ENCODE results near the gene HLA-F.

Gene HLA-F

DNA sequence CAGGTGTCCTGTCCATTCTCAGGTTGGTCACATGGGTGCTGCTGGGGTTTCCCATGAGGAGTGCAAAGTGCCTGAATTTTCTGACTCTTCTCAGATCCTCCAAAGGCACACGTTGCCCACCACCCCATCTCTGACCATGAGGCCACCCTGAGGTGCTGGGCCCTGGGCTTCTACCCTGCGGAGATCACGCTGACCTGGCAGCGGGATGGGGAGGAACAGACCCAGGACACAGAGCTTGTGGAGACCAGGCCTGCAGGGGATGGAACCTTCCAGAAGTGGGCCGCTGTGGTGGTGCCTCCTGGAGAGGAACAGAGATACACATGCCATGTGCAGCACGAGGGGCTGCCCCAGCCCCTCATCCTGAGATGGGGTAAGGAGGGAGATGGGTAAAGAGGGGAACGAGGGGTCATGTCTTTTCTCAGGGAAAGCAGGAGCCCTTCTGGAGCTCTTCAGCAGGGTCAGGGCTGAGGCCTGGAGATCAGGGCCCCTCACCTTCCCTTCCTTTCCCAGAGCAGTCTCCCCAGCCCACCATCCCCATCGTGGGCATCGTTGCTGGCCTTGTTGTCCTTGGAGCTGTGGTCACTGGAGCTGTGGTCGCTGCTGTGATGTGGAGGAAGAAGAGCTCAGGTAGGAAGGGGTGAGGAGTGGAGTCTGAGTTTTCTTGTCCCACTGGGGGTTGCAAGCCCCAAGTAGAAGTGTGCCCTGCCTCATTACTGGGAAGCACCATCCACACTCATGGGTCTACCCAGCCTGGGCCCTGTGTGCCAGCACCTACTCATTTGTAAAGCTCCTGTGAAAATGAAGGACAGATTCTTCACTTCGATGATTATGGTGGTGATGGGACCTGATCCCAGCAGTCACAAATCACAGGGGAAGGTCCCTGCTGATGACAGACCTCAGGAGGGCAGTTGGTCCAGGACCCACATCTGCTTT is 2.0 kb downstream of the HLA-F start:
- DNase-seq = no peak

GRCh38 chr6:29726001-29726400 is 2.8 kb downstream of the HLA-F start:
- DNase-seq = peak; percentile 17

DNA sequence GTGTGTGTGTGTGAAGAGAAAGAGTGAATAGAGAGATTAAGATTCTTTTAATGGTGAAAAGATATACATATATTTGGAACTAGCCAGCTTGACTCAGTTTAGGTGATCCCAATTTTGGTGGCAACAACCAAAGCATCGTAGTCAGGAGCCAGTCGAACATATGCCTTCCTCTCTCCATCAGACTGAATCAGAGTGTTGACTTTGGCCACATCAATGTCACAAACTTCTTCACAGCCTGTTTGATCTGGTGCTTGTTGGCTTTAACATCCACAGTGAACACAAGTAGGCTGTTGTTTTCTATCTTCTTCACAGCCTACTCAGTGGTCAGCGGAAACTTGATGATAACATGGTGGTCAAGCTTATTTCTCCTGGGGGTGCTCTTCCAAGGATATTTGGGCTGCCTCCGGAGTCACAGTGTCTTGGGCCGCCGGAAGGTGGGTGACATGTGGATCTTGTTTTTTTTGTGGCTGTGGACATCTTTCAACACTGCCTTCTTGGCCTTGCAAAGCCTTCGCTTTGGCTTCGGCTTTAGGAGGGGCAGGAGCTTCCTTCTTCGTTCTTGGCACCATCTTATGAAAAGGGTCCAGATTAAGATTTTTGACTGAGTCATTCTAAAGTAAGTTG is 3.4 kb downstream of the HLA-F start:
- DNase-seq = peak; percentile 8

DNA sequence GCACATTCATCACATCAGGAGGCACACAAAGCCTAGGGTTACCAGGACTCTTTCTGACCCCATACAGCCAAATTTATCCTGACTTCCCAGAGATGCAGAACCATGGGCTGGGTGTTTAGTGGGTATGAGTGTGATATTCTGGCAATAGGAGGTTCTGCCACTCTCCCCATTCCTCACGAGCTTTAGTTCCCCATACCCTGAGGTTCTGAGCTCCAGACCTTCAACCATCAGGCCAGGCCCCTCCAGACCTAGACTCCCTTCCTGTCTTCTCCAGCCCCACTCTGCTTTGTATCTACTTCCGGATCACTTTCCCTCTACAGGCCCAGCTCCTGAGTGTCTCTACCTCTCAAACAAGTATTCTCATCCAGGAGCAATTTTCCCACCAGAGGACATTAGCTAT is 4.4 kb downstream of the HLA-F start:
- no peak for DNase-seq

GRCh38 chr6:29728173-29728874 is 5.1 kb downstream of the HLA-F start:
- peak; percentile 25 for DNase-seq

DNA sequence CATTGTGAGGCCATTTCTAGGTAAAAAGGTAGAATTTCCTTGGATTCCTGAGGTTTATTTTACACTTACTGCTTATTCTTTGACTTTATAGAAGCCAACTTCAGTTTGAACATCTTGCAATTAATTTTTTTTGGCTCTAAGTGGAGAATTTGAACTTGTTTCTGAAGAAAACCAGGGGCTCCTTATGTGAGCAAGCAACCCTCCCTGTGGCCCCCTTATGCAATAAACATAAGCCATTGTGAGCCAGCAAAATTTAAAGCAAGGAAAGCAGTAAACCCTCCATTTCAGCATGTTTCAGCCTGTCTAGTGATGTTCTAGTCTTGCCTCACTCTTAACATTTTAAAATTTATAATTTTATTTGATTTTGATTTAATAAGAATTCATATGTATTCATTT is 5.6 kb downstream of the HLA-F start:
- DNase-seq = no peak

DNA sequence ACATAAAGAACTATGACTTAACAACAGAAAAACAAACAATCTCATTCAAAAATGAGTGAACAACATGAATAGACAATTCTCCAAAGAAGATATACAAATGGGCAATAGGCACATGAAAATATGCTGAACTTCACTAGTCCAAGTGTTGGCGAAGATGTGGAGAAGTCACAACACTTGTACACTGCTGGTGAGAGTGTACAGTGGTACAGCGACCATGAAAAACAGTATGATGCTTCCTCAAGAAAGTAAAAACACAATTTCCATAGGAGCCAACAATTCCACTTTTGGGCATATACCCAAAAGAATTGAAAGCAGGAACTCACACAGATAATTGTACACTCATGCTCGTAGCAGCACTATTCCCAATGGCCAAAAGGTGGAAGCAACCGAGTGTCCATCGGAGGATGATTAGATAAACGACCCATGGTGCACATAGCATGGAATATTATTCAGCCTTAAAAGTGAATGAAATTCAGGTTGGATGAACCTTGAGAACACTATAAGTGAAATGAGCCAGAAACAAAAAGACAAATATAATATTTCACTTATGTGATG is 6.6 kb downstream of the HLA-F start:
- no peak for DNase-seq

DNA sequence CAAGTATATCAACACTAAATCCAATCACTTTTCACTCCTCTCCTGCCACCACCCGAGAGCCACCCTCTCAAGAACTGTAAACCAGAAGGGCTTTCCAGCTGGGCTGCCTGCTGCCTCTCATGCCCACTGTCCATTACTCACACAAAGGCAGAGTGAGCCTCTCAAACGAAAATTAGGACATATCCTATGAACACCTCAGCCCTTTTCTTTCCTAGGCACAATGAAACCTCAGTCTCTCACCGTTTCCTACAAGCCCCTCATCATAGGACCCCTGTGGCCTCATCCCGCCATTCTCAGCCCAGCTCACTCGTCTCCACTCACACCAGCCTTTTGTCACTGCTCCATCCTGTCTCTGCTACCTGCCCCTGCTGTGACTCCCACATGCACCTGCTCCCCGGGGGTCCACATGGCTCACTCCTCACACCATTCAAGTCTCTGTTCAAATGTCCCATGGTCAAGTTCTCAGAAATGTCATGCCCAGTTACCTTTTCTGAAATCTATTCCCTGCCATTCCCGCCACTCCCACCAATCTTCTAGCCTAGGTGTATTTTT is 7.4 kb downstream of the HLA-F start:
- DNase-seq = peak; percentile 28

DNA sequence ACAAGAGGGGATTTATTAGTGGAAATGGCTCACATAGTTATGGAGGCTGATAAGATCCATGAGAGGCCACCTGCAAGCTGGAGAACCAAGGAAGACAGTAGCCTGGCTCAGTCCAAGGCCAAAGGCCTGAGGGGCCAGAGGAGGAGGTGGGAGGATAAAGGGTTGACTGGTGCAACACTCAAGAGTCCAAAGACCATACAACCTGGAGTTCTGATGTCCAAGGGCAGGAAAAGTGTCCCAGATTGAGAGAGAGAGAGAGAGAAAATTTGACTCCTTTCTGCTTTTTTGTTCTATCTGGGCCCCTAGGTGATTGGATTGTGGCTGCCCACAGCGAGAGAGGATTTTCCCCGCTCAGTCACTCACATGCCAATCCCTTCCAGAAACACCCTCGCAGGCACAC is 8.0 kb downstream of the HLA-F start:
- DNase-seq = peak; percentile 19

DNA sequence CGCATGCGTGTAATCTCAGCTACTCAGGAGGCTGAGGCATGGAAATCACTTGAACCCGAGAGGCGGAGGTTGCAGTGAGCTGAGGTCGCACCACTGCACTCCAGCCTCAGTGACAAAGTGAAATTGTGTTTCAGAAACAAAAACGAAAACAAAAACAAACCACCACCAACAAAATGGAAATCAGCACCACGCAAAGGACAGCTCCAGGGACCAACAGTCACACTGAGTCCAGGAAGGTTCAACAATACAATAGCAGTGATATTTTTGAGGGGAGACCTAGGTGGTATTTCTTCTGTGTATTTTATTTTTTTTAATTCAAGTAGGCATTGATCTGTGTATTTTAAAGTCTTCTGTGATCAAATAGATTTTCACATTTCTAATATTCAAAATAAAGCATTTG is 9.8 kb downstream of the HLA-F start:
- DNase-seq = peak; percentile 19

DNA sequence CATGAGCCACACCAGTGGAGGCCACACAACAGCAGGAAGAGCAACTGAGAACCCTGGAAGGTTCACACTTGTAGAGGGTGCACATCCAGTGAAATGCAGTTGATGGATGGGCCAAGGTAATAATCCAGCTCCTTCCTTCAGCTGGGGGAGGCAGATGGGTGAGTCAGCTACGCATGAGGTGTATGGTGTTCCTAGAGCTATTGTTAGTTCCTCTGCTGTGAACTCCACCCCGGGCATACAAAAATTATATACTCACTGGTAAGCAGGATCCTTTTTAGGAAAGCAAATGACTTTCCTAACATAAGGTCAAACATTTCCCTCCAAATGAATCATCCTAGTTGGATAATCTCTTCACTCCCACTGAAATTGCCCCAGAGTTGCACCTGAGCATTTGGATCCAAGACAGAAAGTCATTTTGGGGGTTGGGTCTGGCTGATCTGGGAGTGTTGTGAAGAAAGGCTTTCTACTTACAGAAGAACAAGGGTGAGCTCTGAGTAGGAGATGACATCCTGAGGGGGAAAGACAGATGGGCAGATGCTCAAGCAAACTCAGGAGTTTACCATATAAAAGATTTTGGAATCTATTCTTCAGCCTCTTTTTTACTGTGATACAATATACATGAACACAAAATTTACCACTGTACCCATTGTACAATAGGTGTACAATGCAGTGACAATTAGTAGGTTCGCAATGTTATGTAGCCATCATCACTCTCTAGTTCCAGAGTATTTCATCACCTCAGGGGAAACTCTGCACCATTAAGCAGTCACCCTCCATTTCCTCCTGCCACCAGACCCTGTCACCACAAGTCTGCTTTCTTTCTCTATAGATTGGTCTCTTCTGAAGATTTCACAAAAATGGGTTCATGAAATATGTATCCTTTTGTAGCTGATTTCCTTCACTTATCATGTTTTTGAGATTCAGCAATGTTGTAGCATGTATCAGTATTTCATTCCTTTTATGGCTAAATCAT is 11.1 kb downstream of the HLA-F start:
- peak; percentile 12 for DNase-seq

DNA sequence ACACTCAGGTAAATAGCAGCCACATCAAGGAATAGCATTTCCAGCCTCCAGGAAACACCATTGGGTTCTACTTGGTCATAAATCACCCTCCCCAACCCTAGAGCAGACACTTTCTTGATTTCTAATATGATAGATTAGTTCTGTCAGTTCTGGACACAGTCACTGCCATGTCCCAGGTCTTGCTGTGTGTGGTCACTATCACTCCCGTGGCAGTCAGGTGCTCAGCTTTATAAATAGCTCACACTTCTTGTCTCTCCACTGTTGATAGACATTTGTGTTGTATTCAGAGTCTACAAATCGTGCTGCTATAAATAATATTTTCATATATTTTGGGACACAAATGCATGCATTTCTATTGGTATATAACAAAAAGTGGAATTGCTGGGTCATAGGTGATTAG is 13.3 kb downstream of the HLA-F start:
- no peak for DNase-seq

DNA sequence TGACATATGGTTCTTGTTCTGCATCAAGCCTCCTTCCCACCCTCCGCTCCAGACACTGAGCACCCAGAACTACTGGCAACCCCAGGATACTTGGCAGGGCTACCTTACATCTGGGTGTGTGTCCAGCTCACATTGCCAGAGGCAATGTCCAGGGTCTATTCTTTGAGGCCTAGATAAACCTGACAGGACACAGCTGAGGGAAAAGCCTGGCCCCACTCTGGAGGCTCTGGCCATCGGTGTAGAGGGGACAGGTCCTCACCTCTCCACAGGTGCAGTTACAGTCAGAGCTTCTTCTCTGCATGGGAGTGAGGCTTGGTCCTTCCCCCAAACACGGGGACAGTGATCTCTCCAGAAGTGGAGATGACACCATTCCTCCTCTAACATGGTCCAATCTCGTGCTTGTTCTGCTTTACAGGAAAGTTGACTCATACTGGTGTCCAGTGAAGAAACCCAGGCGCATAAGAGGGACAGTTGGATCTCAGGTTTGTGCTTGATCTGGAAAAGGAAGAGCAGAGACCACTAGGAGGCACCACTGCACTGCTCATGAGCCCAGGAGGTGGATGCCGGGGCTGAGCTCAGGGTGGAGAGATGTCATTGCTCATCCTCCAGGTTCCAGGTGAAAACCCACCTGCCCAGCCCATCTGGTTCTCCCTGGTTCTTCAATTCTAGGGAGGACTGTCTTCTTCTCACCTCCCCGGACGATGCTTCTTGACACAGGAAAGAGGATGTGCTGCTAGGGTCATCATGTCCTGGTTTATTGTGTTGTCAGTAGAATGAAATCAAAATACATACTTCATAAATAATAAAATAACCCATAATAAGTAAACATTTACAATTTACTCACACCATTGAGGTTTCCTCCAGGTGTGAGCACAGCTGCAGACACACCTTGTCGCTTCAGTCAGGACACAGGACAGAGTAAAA is 14.7 kb downstream of the HLA-F start:
- DNase-seq = peak; percentile 49

GRCh38 chr6:29739136-29739881 is 16.1 kb downstream of the HLA-F start:
- DNase-seq = no peak

GRCh38 chr6:29739882-29740261 is 16.6 kb downstream of the HLA-F start:
- no peak for DNase-seq

DNA sequence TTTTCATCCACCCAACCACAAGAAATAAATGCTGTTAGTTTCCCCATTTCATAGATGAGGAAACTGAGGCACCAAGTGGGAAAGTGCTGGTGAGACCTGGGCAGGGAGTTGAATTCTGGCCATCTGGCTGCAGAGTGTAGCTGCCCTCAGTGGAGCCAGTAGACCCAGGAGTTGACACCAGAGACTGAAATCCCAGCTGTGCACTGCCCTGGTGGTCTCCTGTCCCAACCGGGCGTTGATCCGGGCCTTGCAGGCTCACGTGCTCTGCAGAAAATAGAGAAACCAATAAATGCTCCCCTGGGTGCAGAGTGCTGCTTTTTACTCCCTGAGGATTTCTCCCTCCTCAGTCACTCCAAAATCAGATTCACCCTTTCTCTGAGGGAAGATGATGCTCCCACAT is 18.4 kb downstream of the HLA-F start:
- no peak for DNase-seq

- DNase-seq = no peak
Measured at GRCh38 chr6:29742127-29742526, 18.9 kb downstream of the HLA-F start.

GRCh38 chr6:29743025-29743424 is 19.8 kb downstream of the HLA-F start:
- DNase-seq = no peak

- no peak for DNase-seq
Measured at GRCh38 chr6:29743568-29743967, 20.3 kb downstream of the HLA-F start.

- no peak for DNase-seq
Measured at GRCh38 chr6:29744131-29744530, 20.9 kb downstream of the HLA-F start.
